HepG2 (cell line): ENCODE measurements around the gene SUN5. TPM values are rescaled to one million over a fixed set of nuclear protein-coding genes. Genes with fewer than 3 reads are reported as not detected.

ENCODE experiments used
- ARID2 ChIP-seq: sonication (generic); formaldehyde crosslinking; IDR thresholded peaks from 2 replicates; pipeline ENCODE4 v1.8.1; 2022; ENCODE audit warnings: mild to moderate bottlenecking, missing genetic modification reagents, borderline replicate concordance
- CTCF ChIP-seq: sonication (generic); formaldehyde crosslinking; IDR thresholded peaks from 2 replicates; pipeline ENCODE4 v1.5.0; 2020; ENCODE audit warnings: mild to moderate bottlenecking, missing genetic modification reagents, moderate library complexity
- MATR3 ChIP-seq: sonication (generic); formaldehyde crosslinking; IDR thresholded peaks from 2 replicates; pipeline ENCODE4 v1.4.0; 2020; ENCODE audit warnings: missing genetic modification reagents
- MEIS2 ChIP-seq: sonication (generic); formaldehyde crosslinking; IDR thresholded peaks from 2 replicates; pipeline ENCODE4 v1.9.0; 2021; ENCODE audit warnings: mild to moderate bottlenecking, missing genetic modification reagents
- REL ChIP-seq: sonication (generic); formaldehyde crosslinking; conservative IDR thresholded peaks from 2 replicates; pipeline ENCODE4 v1.8.0; 2022; ENCODE audit warnings: mild to moderate bottlenecking, missing genetic modification reagents, moderate library complexity
- TBP ChIP-seq: sonication (generic); formaldehyde crosslinking; IDR thresholded peaks from 2 replicates; pipeline ENCODE4 v1.5.0; 2020; ENCODE audit warnings: missing genetic modification reagents
- TCF12 ChIP-seq, 2 experiments: fragments of 450-650 bp in 1 of 2; sonication (generic) in 1 of 2; formaldehyde crosslinking in 1 of 2; IDR thresholded peaks; 2 replicates each; pipeline versions ENCODE4 v1.6.1 to v1.8.0; 2017 to 2022; ENCODE audit warnings: antibody characterized with exemption in 1 of 2, mild to moderate bottlenecking in 1 of 2, missing genetic modification reagents in 1 of 2, moderate library complexity in 1 of 2
- TCF7L2 ChIP-seq: IDR thresholded peaks from 2 replicates; pipeline ENCODE4 v1.6.1; 2011; ENCODE audit warnings: mild to moderate bottlenecking, low read depth, low read length, moderate library complexity
- TFDP2 ChIP-seq: sonication (generic); formaldehyde crosslinking; IDR thresholded peaks from 2 replicates; pipeline ENCODE4 v1.4.0; 2020; ENCODE audit warnings: missing genetic modification reagents
- ZBTB34 ChIP-seq: sonication (generic); formaldehyde crosslinking; IDR thresholded peaks from 2 replicates; pipeline ENCODE4 v1.8.0; 2022; ENCODE audit warnings: mild to moderate bottlenecking, missing genetic modification reagents
- ZBTB38 ChIP-seq: sonication (generic); formaldehyde crosslinking; IDR thresholded peaks from 2 replicates; pipeline ENCODE4 v1.5.1; 2020; ENCODE audit warnings: mild to moderate bottlenecking, missing genetic modification reagents
- ZMAT5 ChIP-seq: sonication (generic); formaldehyde crosslinking; IDR thresholded peaks from 2 replicates; pipeline ENCODE4 v1.5.0; 2020; ENCODE audit warnings: mild to moderate bottlenecking, low read depth, missing genetic modification reagents, borderline replicate concordance
- ZNF24 ChIP-seq: fragments of 450-650 bp; IDR thresholded peaks from 2 replicates; pipeline ENCODE4 v1.6.1; 2017; ENCODE audit warnings: antibody characterized with exemption, mild to moderate bottlenecking
- ZNF3 ChIP-seq: IDR thresholded peaks from 2 replicates; pipeline ENCODE4 v1.7.0; 2017; ENCODE audit warnings: inconsistent platforms
- ZNF382 ChIP-seq: sonication (generic); formaldehyde crosslinking; IDR thresholded peaks from 2 replicates; pipeline ENCODE4 v1.5.0; 2020; ENCODE audit warnings: missing genetic modification reagents, mild to moderate bottlenecking, borderline replicate concordance
- ZNF563 ChIP-seq: sonication (generic); formaldehyde crosslinking; IDR thresholded peaks from 2 replicates; pipeline ENCODE4 v1.8.0; 2022; ENCODE audit warnings: mild to moderate bottlenecking, moderate library complexity, missing genetic modification reagents
- polyA plus RNA-seq, 8 experiments: library from polyadenylated mRNA; depleted of rRNA in 3 of 8; stranded (reverse) in 7 of 8; unstranded in 1 of 8; fragments of >200 nt; fragmentation: Illumina TruSeq in 4 of 8; extraction: Trizol in 4 of 8; gene quantifications; 2 replicates each; pipeline versions ENCODE4 v1.2.1 to v1.2.3, GENCODE V29; 2011 to 2016; ENCODE audit warnings: low read depth in 4 of 8, missing spikeins in 1 of 8, mixed read lengths in 1 of 8; ENCODE audit not compliant: insufficient read depth in 1 of 8
- total RNA-seq, 5 experiments: library from RNA; depleted of rRNA; stranded (reverse); fragments of >200 nt; fragmentation: Illumina TruSeq; extraction: Trizol; gene quantifications; 2 replicates each; pipeline ENCODE4 v1.2.3, GENCODE V29; 2016; ENCODE audit warnings: low read depth in 1 of 5
- TF ChIP-seq, protein P1 (sequence below): sonication (generic); formaldehyde crosslinking; IDR thresholded peaks from 2 replicates; pipeline ENCODE4 v1.4.0; 2020; ENCODE audit warnings: low read depth, mild to moderate bottlenecking, missing genetic modification reagents
- TF ChIP-seq, protein P2 (sequence below): sonication (generic); formaldehyde crosslinking; IDR thresholded peaks from 2 replicates; pipeline ENCODE4 v1.4.0; 2020; ENCODE audit warnings: missing genetic modification reagents

SUN5 gene
- total and polyA plus RNA-seq, 2 of the 13 experiments (the other 11 are each of a cell fraction or from before 2014, with no cell fraction given), result not detected

- TF ChIP-seq ZNF24, result peak; percentile 87; the same call in 1 of the 2 replicates
- TF ChIP-seq MEIS2 (CRISPR knock-in tag), result no peak; the same call in 1 of the 2 replicates
- no peak for TF ChIP-seq TBP
- no peak for TF ChIP-seq ZNF3 (CRISPR knock-in tag)
- no peak for TF ChIP-seq ZNF382 (CRISPR knock-in tag)
- TF ChIP-seq TCF7L2, result no peak
- TF ChIP-seq ZBTB38 (CRISPR knock-in tag), result peak; percentile 40; the same call in 1 of the 2 replicates
- TF ChIP-seq, protein P1, sequence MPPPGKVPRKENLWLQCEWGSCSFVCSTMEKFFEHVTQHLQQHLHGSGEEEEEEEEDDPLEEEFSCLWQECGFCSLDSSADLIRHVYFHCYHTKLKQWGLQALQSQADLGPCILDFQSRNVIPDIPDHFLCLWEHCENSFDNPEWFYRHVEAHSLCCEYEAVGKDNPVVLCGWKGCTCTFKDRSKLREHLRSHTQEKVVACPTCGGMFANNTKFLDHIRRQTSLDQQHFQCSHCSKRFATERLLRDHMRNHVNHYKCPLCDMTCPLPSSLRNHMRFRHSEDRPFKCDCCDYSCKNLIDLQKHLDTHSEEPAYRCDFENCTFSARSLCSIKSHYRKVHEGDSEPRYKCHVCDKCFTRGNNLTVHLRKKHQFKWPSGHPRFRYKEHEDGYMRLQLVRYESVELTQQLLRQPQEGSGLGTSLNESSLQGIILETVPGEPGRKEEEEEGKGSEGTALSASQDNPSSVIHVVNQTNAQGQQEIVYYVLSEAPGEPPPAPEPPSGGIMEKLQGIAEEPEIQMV (CRISPR knock-in tag), result no peak
- TF ChIP-seq ZMAT5 (CRISPR knock-in tag), result no peak; the same call in 1 of the 2 replicates
- TF ChIP-seq REL (CRISPR knock-in tag), result 0 out of 2 replicates have a peak, but pooled peaks have one; percentile 43
- TF ChIP-seq, protein P2, sequence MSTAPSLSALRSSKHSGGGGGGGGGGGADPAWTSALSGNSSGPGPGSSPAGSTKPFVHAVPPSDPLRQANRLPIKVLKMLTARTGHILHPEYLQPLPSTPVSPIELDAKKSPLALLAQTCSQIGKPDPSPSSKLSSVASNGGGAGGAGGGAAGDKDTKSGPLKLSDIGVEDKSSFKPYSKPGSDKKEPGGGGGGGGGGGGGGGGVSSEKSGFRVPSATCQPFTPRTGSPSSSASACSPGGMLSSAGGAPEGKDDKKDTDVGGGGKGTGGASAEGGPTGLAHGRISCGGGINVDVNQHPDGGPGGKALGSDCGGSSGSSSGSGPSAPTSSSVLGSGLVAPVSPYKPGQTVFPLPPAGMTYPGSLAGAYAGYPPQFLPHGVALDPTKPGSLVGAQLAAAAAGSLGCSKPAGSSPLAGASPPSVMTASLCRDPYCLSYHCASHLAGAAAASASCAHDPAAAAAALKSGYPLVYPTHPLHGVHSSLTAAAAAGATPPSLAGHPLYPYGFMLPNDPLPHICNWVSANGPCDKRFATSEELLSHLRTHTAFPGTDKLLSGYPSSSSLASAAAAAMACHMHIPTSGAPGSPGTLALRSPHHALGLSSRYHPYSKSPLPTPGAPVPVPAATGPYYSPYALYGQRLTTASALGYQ (CRISPR knock-in tag), result no peak
- no peak for TF ChIP-seq TFDP2 (CRISPR knock-in tag)
- 0 out of 2 replicates have a peak, but pooled peaks have one; percentile 6 for TF ChIP-seq ZNF563 (CRISPR knock-in tag)
- no peak for TF ChIP-seq MATR3 (CRISPR knock-in tag)
- TF ChIP-seq TCF12 (IDR thresholded peaks at IDR 0.05), result no peak
- TF ChIP-seq TCF12 (CRISPR knock-in tag; IDR thresholded peaks at IDR 0.05), result no peak
- TF ChIP-seq ZBTB34 (CRISPR knock-in tag), result no peak
- TF ChIP-seq CTCF, result no peak
- TF ChIP-seq ARID2 (CRISPR knock-in tag), result no peak
These were observed 2.6 kb upstream of the SUN5 start (continued) for GRCh38 chr20:33006776-33007375.
